ENCODE measurements around the gene PGAP6.
"Not testable (repeated sequence)": the region's sequence is repeated elsewhere in the genome, so short reads cannot be mapped to it uniquely, and the experiment has no call there.

PGAP6 gene

DNA sequence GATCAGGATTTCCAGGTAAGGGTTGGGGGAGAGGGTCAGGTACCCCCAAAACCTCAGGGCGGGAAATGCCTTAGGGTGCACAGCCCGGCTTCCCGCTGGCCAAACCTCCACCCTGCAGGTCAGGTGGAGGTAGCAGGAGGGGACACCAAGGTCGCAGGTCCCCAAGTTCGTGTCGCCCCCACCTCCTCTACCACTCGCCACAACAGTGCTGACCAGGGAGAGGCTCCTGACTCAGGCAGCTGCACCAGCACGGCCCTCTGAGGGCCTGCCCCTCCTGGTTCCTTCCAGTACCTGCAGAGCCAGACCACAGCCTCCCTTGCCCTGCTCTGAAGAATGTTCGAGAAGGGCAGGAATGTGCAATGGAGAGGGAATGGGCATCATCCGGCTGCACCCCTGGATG, 15.3 kb downstream of the PGAP6 start:
- no peak for DNase-seq

DNA sequence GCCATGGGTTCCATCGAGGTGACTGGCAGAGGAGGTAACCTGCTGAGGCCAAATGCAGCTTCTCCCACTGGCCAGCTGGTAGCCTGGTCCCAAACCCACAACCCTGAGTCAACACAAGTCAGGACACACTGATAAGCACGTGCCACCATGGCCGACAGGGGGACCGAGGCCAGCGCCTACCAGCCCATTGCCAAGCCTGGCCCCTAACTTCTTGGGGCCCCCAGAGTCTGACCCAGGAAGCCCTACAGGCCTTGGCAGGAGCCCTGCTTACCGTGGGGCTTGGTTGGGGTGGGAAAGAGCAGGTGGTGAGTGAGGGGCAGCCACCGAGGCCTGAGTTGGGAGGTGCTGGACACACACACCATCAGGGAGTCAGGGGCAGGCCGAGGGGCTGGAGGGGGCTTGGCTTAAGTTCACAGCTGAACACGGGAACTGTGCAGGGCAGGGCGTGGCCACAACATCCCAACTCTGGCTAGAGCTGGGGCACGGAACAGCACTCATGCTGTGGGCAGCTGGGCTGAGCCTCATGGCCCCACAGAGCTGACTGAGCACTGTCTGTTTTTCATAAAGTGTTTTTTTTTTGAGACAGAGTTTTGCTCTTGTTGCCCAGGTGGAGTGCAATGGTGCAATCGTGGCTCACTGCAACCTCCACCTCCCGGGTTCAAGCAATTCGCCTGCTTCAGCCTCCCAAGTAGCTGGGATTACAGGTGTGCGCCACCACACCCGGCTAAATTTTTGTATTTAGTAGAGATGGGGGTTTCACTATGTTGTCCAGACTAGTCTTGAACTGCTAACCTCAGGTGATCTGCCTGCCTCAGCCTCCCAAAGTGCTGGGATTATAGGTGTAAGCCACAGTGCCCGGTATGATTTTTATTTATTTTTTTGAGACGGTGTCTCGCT, 16.9 kb downstream of the PGAP6 start:
- DNase-seq = no peak

DNA sequence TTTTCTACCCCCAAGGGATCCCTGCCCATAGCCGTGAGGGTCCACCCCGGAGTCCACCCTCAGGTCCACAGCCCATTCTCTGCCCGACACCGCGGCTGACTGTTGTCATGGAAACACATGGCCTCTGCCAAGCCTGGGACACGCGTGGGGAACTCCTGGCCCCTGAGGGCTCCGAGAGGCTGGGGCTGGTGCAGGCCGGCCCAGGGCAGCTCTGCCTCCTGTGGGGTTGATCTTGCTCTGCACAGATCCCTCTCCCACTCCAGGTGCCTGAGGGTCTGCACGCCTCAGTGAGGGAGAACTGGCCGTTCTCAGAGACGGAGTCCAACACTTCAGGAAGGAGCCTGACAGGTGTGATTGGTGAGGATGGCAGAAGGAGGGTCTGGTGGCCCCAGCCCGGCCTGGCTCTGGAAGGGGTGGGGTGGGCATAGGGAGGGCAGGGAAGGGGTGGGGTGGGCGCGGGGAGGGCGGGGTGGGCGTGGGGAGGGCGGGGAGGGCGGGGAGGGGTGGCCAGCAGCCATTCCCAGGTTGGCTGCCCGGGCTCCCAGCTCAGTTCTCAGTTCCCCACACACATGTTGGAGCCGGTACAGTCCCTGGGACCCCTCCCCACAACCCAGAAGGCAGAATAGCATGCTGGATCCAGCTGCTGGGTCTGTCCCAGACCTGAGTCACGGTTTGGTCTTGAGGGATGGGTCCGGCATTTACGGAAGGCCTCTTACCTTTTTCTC, 17.9 kb downstream of the PGAP6 start:
- DNase-seq = no peak

DNA sequence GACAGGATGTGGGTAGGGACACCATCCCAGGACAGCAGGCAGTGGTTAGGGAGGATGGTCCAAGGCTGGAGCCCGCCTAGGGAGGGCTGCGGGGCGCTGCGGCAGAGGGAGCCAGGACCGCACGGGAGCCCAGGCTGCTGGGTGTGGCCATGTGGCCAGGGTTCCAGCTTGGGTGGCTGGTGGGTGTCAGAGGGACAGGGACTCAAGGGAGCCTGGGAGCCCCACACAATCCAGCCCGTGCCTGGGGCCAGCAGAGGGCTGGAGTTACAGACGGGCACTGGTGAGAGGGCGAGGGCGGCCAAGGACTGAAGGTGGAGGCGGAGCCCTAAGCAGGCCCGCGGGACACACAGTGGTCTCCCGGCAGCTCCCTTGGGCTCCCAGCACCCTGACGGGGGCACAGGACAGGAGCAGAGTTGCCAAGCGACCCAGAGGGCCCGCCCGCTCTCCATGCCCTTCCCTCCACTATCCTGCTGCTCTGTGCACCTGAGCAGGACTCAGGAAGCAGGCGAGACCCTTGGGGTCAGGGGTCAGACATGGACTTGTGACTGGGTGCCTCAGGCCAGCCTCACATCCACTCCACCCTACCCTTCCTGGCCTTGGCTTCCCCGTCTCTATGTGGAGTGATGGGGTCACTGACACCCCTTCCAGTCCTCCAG, 18.5 kb downstream of the PGAP6 start:
- no peak for DNase-seq

DNA sequence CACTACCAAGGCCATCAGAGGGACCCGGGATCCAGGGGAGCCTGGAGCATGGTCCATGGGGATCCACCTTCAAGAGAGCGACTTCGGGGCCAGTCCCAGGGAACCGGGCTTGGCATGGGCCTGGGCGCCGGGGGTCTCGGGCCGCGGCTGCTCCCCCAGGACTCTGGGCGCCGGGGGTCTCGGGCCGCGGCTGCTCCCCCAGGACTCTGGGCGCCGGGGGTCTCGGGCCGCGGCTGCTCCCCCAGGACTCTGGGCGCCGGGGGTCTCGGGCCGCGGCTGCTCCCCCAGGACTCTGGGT, 19.1 kb downstream of the PGAP6 start:
- DNase-seq = not testable (repeated sequence)

DNA sequence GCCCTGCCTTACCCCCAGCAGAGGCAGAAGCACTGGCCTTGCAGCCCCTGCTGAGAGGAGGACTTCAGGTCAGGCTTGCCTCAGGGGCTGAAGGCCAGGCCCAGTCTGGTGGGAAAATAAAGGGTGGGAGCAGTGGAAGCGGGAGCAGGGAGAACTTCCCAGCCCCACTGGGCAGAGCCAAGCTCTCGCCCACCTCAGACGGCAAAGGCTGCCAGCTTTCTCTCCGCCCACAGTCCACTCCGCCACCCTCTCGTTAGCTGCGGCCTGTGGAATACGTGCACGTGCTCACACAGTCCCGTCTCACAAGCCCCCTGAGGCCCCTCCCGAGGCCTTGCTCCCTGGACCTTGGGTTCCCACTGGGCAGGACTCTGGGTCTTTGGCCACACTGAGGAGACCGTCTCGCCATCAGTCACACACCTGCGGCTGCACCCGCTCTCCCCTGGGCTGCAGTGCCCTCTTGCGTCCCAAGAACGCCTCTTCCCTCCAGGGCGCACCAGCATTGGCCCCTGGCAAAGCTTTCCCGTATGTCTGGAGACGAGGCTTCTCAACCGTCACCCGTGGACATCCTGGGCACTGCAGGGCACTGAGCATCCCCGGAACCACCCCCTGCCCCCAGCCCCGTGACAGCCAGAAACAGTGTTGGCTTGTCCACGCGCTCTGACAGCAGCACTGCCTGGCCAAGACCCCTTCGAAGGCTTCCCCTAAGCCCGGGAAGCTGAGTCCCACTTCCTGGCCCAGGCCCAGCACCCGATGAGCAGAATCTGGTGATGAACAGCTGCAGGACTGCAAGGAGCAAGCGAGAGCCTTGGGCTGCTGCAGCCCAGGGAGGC, 19.7 kb downstream of the PGAP6 start:
- peak; percentile 83 for DNase-seq

DNA sequence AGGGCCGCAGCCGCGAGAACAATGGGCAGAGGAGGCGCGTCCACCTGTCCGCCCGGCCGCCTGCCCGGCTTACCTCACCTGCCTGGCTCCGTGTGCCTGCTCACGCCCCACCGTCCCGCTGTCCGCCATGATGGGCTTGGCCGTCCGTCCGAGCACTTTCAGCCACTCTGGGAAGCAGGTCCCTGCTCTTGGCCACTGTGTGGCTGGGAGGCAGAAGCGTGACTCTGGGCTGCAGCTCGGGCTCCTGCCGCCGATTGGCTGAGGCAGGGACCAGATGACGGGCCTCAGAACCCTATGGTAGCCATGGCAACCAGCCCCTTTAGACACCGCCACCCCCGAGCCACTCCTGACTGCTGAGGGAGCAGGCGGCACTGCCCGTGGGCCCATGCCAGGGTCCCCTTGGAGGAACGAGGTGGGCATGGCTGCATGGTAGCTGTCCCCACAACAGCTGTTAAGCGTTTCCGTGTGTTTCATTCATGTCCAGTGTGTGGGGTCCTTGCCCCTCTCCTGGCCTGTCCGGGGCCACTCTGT, 20.4 kb downstream of the PGAP6 start:
- no peak for DNase-seq

DNA sequence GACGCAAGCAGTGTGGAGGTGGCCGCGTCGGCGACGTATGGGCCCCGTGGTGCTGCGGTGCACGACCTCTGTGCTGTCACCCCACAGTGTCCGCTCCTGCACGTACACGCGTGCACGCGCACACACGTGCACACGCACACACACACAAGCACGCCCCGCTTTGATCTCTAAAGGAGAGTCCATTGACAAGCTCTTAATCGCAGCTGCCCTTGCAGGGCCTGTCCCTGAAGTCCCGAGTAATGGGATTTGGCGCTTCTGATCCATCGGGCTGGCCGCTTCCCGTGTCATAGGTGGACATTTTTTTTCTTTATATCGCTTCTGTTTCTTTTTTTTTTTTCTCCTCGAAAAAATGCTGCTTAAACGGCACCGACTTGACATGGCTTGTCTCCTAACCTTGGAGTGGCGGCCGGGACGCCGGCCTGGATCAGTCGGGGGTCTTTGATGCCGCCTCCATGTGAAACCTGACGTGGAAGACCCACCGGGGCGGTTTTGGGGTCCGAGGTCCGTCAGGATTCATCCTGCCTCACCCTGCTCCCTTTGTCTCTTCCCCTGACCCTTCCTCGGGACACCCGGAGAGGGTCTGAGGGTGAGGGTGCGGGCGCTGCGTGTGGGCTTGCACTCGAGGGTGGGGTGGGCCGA, 21.0 kb downstream of the PGAP6 start:
- DNase-seq = no peak

DNA sequence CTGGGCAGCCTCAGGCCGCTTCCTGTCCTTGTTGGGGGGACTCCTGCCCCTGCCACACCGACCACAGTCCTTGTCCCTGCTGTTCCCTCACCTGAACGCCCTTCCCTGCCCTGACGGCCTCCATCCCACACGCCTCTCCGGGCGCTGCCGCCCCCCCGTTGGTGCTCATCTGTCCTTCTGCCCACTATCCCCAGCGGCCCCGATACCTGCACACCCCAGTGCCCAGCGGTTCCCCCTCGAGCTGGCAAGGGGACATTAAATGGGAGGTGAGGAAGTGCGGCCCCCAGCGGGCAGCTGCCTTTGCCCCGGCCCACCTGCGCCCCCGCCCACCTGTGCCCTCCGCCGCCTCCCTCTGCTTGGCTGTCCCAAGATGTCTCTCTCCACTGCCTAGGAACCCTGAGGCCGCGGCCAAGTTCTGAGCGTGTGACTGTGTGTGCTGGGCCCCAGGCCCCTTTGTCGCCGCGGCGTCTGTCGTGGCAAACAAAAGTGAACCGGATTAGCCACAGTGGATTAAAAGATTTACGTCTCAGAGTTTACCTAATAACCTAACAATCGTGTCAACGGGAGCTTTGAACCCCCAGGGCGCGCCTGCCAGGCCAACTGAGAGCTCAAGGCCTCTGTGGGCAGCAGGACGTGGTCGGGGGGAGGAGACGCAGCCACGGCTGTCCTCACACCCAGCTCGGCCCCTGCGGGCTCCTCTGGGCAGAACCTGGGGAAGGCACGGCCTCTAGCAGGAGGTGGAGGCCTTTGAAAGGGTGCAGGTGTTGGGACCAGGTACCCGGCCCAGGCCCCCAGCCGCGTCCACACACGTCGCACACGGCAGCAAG, 21.7 kb downstream of the PGAP6 start:
- no peak for DNase-seq

DNA sequence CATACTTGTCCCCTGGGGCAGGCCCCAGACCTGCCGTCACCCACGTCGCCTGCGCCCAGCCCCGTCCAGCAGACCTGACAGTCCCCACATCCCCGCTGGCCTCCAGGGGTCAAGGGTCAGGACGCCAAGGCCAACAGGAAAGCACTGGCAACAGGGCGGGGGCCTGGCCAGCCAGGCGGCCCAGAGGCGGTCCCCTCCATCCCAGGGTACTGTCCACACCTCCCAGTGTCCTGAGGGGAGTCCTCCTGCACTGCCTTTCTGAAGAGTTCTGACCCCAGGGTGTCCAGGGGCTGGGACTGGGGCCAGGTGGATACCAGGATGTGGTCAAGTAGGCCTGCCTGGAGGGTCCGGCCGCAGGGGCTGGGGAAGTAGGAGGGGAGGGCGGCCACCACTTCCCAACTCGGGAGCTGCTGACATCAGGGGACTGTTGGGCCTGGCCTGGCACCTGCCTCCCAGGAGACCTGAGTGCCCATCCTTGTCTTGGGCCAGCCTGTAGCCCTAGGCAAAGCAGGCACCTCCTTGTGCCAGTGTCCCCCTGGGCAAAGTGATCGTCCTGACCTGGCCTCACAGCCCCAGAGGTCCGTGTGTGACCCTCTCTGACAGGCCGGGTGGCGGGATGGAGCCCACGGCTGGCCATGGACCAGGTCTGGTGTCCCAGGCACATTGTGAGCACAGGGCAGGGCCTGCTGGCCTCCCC, 22.6 kb downstream of the PGAP6 start:
- DNase-seq = no peak

DNA sequence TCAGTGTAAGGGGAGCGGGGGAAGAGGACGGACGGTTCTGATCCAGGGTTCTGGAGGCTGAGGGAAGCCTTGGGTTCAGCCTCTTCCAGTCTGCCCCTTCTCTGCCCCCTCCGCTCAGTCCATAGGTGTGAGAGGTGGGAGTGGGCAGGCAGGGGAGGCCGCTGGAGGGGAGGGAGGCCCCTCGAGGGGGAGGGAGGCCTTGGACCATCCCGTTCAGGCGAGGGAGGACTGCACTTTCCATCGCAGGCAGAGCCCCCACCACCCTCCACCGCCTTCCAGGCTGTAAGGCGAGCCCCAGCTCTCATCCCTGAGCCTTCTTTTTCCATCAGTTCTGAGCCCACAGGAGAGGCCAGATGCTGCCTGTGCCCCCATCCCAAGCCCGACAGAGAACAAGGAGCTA, 25.0 kb downstream of the PGAP6 start:
- DNase-seq = no peak

DNA sequence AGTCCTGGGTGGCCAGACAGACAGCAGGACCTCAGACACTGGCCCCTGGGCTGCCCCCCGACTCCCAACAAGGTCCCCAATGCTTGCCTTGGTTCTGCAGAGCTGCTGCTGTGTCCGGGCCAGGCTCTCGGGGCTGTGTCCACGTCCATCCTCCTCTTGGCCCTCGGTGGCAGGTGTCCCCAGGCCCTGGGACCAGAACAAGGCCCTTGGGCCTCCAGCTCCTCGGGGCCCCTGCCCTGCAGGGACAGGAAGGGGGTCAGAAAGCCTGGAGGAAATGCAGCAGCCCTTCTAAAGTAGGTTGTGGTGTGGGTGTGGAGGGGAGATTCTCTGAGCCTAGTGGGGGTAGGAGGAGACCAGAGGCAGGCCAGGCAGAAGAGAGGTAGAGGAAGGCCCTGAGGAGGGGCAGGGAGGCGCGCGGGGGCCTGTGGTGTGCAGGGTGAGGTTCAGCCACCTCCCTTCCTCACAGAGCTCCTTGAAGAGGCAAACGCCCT, 26.8 kb downstream of the PGAP6 start:
- DNase-seq = no peak

DNA sequence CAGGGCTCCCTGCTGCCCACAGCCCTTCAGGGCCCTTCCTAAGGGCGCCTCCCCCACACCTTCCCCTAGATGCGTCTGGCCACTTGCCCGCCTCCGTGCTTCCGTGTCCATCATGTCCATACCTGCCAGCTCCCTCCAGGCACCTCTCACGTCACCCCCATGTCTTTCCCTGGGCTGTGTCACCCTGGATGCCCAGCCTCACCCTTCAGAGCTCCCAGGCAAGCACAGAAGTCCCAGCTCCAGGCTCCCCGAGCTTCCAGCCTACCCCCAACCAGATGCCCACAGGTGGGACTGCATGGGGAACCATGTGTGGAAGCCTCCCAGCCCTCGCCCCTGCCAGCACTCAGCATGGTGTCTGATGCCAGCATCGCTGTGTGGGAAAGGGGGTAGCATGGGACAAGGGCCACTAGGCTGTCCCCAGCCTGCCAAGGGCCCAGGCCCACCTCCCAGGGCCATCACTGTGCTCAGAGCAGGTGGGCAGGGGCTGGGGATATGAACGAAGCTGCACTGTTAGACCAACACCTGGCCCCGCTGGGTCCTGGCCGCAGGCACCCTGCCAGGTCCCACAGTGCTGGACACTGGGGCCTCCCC, 27.4 kb downstream of the PGAP6 start:
- no peak for DNase-seq

DNA sequence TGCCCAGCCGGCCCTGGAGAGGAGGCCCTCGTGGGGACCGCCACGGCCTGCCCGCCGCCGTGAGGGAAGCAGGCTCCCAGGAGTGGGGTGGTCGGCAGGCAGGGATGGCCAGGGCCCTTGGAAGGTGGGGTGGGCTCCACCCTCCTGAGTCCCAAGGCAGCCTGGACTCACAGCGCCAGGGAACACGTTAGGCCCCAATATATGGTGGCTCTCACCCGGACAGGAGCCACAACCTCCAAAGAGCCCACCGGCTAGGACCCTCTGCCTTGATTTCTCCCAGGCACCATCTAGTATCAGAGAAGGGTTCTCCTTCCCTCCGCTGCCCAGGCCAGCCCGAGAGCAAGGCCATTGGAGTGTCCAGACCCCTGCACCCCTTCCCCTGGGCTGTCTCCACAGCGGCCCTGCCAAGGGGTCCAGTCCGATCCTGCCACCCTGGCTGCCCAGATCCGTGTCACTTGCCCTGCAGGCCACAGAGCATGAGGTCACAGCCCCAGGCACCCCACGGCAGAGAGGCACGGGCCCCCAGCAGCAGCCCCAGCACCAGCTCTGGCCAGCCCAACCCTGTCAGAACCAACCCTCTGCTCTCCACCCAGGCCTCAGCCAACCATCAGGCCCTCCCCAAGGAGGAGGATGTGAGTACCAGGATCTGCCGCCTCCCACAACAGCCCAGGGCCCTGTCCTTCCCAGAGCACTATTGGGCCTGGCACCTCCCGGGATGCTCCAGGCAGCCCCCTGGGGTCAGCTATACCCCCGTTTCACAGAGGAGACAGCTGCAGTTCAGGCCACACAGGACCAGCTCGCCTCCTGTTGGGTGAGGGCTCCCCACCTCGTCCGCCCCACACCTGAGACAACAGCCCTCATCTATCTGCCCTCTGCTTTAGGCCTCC, 28.1 kb downstream of the PGAP6 start:
- DNase-seq = no peak

DNA sequence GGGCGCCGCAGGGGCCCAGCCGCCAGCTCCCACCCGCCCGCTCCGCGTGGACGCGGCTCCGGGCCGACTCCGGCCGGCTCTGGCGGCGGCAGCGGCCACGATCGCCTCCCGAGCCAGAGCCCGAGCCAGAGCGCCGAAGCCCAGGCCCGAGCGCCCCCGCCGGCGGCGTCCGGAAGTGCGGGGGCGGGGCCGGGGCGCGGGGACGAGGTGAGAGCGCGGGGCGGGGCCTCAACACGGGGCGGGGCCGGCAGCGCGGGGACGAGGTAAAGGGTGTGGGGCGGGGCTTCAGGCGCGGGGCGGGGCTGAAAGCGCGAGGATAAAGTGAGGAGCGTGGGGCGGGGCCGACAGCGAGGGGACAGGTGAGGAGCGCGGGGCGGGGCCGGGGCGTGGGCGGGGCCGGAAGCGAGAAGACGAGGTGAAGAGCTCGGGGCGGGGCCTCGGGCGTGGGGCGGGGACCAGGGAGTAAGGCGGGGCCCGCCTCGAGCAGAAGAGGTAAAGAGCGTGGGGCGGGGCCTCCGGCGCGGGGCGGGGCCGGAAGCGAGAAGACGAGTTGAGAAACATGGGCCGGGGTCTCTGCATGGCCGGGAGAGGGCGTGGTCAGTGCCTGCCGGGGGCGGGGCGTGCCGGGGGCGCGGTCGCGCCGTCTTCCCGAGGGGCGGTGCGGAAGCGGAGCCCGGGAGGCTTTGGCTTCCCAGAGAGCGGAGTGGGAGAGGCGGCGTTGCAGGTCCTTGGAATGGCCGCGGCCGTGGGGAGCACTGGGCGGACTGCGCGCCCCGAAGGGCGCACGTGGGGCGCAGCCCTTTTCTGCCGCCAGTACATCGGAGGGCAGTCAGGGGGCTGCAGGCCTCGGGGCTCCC, 29.0 kb downstream of the PGAP6 start, which contains the start of gene AXIN1:
Gene AXIN1, minus strand, starts transcription at position 177 of the 857 bp plus-strand sequence. CDS start 5,698 bp downstream, outside the sequence.
- peak; percentile 100 for DNase-seq

DNA sequence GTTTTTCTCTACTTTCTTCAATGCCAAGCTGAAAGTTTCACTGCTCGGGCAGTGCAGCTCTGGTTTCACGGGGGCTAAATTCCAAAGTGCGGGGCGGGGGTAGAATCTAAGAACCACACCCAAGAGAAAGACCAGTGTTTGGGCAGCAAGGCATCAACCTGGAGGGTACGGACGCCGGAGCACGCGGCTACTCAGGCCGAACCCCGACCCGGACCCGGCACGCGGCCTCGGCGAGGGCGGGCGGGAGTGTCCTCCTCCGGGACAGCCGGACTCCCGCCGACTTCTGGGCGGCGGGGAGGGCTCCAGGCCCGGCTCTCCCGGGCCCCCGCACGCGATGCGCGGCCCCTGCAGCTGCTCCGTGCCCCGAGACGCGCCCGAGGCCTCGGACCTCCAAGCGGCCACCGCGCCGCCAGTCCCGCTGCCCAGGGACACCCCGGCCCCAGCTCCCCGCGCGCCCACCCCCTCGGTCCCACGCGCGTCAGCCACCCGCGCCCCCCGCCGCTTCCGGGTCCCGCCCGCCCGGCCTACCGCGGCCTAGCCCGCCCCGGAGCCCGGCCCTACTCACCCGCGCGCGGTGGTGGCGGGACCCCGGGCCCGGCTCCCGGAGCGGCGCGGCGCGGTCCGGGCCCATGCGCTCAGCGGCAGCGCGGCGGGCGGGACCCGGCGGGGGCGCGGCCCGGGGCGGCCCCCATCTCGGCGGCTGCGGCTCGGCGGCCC, 29.8 kb downstream of the PGAP6 start:
- peak; percentile 44 for DNase-seq

DNA sequence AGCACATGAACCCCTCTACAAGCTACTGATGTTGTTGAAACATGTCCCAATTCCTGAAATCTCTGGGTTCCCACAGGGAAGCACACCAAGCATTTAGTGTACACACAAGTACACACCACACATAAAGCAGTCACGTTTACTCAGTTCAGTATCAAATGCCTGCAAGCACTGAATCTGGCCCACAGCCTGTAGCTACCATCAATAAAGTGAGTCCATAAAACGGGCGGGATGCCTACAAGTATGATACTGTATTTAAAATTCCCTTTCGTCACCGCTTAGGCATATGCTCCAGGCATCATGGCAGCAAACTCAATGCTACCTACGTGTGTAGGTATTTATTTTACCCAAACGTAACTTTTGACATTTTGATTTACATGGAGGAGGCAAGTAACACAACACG, 31.6 kb downstream of the PGAP6 start:
- no peak for DNase-seq
